ENCODE data around the gene DEGS2.

DEGS2 gene

GRCh38 chr14:100170880-100171279, 11.4 kb upstream of the DEGS2 start:
- no peak overlapping the region for H3K4me2 ChIP-seq
- no peaks in the 10 kb centered on the region for H3K36me3 ChIP-seq (ENCODE audit: insufficient read depth)

GRCh38 chr14:100168506-100168905, 9.1 kb upstream of the DEGS2 start:
- no peaks in the 10 kb centered on the region for H3K36me3 ChIP-seq (ENCODE audit: insufficient read depth)
- no peak overlapping the region for H3K27ac ChIP-seq
- no peak overlapping the region for H3K4me2 ChIP-seq
- H4K20me1 ChIP-seq (ENCODE audit: insufficient read depth) = no peaks in the 10 kb centered on the region
- H2AFZ ChIP-seq (ENCODE audit: low read depth) = no peak overlapping the region
- TF ChIP-seq CTCF (conservative IDR thresholded peaks at IDR 0.05; ENCODE audit: low read depth, low read length) = no peak
- no peaks in the 10 kb centered on the region for H3K4me1 ChIP-seq (ENCODE audit: low read depth, poor library complexity, severe bottlenecking)
- H3K79me2 ChIP-seq (ENCODE audit: insufficient read depth, low read depth) = no peaks in the 10 kb centered on the region
- no peak overlapping the region for H3K4me3 ChIP-seq (IDR thresholded peaks at IDR 0.05; ENCODE audit: insufficient read depth, low read depth, low read length)
- H3K27me3 ChIP-seq (ENCODE audit: insufficient read depth, low read depth) = no peaks in the 10 kb centered on the region
- no peak overlapping the region for H3K9ac ChIP-seq

More at GRCh38 chr14:100170880-100171279, 11.4 kb upstream of the DEGS2 start:
- Histone ChIP-seq H3K27ac (no peak overlapping the region), H3K79me2 (ENCODE audit: insufficient read depth, low read depth) (no peaks in the 10 kb centered on the region), H3K4me3 (IDR thresholded peaks at IDR 0.05; ENCODE audit: insufficient read depth, low read depth, low read length) (no peak overlapping the region), H4K20me1 (ENCODE audit: insufficient read depth) (no peaks in the 10 kb centered on the region), H2AFZ (ENCODE audit: low read depth) (no peak overlapping the region), H3K4me1 (ENCODE audit: low read depth, poor library complexity, severe bottlenecking) (no peaks in the 10 kb centered on the region), H3K9ac (no peak overlapping the region), H3K27me3 (ENCODE audit: insufficient read depth, low read depth) (no peaks in the 10 kb centered on the region)
- no peak for TF ChIP-seq CTCF (conservative IDR thresholded peaks at IDR 0.05; ENCODE audit: low read depth, low read length)

GRCh38 chr14:100165831-100166440, 6.5 kb upstream of the DEGS2 start:
- Histone ChIP-seq H2AFZ (ENCODE audit: low read depth) (no peak overlapping the region), H3K4me2 (no peak overlapping the region)

GRCh38 chr14:100165376-100165775, 5.9 kb upstream of the DEGS2 start:
- no peaks in the 10 kb centered on the region for H3K27me3 ChIP-seq (ENCODE audit: insufficient read depth, low read depth)
- no peak for TF ChIP-seq CTCF (conservative IDR thresholded peaks at IDR 0.05; ENCODE audit: low read depth, low read length)
- H4K20me1 ChIP-seq (ENCODE audit: insufficient read depth) = no peaks in the 10 kb centered on the region
- H2AFZ ChIP-seq (ENCODE audit: low read depth) = no peak overlapping the region
- H3K27ac ChIP-seq = no peak overlapping the region
- H3K4me2 ChIP-seq = no peak overlapping the region
- no peak overlapping the region for H3K9ac ChIP-seq
- no peak overlapping the region for H3K4me3 ChIP-seq (IDR thresholded peaks at IDR 0.05; ENCODE audit: insufficient read depth, low read depth, low read length)
- H3K36me3 ChIP-seq (ENCODE audit: insufficient read depth) = no peaks in the 10 kb centered on the region
- H3K4me1 ChIP-seq (ENCODE audit: low read depth, poor library complexity, severe bottlenecking) = no peaks in the 10 kb centered on the region
- no peaks in the 10 kb centered on the region for H3K79me2 ChIP-seq (ENCODE audit: insufficient read depth, low read depth)

More at GRCh38 chr14:100165831-100166440, 6.5 kb upstream of the DEGS2 start:
- Histone ChIP-seq H3K36me3 (ENCODE audit: insufficient read depth) (no peaks in the 10 kb centered on the region), H3K79me2 (ENCODE audit: insufficient read depth, low read depth) (no peaks in the 10 kb centered on the region), H3K4me1 (ENCODE audit: low read depth, poor library complexity, severe bottlenecking) (no peaks in the 10 kb centered on the region), H4K20me1 (ENCODE audit: insufficient read depth) (no peaks in the 10 kb centered on the region), H3K27ac (no peak overlapping the region), H3K4me3 (IDR thresholded peaks at IDR 0.05; ENCODE audit: insufficient read depth, low read depth, low read length) (no peak overlapping the region), H3K27me3 (ENCODE audit: insufficient read depth, low read depth) (no peaks in the 10 kb centered on the region), H3K9ac (no peak overlapping the region)
- TF ChIP-seq CTCF (conservative IDR thresholded peaks at IDR 0.05; ENCODE audit: low read depth, low read length) = no peak

Measured in KMS-11 (cell line).